SJSA1 (cell line): ENCODE measurements around the gene ARHGAP26. TPM values are rescaled to one million over a fixed set of nuclear protein-coding genes. Genes with fewer than 3 reads are reported as not detected.
"Not testable (repeated sequence)": the region's sequence is repeated elsewhere in the genome, so short reads cannot be mapped to it uniquely, and the experiment has no call there.

Experiments
- DNase-seq, 2 experiments: peaks; one replicate each; pipeline ENCODE4 v3.0.0-alpha.2; 2015 to 2020; ENCODE audit warnings: low spot score in 2 of 2, low read depth in 1 of 2
- H3K27ac ChIP-seq: fragments of 250-450 bp; sonication (Bioruptor Pico); 2 replicates; pipeline ENCODE4 v1.5.1; 2020; ENCODE audit warnings: mild to moderate bottlenecking, moderate library complexity
- H3K27me3 ChIP-seq: fragments of 250-450 bp; sonication (Bioruptor Pico); replicated peaks from 2 replicates; pipeline ENCODE4 v1.5.1; 2020; ENCODE audit warnings: mild to moderate bottlenecking, moderate library complexity
- H3K36me3 ChIP-seq: fragments of 250-450 bp; sonication (Bioruptor Pico); 2 replicates; pipeline ENCODE4 v1.5.1; 2020; ENCODE audit warnings: mild to moderate bottlenecking
- H3K4me1 ChIP-seq: fragments of 250-450 bp; sonication (Bioruptor Pico); replicated peaks from 2 replicates; pipeline ENCODE4 v1.6.1; 2021; ENCODE audit warnings: mild to moderate bottlenecking
- H3K4me3 ChIP-seq: fragments of 250-450 bp; sonication (Bioruptor Pico); 2 replicates; pipeline ENCODE4 v1.5.1; 2020; ENCODE audit warnings: mild to moderate bottlenecking
- H3K9me3 ChIP-seq: fragments of 250-450 bp; sonication (Bioruptor Pico); replicated peaks from 2 replicates; pipeline ENCODE4 v1.5.1; 2020; ENCODE audit warnings: mild to moderate bottlenecking
- total RNA-seq: library from RNA; depleted of rRNA; stranded (reverse); fragments of >200 nt; shearing (Covaris generic); gene quantifications from 2 replicates; pipeline ENCODE4 v1.2.3, GENCODE V29; 2014

ARHGAP26 gene
- total RNA-seq, 1 experiment from 2014 or later = 10.2 TPM

- no peaks in the 10 kb centered on the region for H3K27me3 ChIP-seq
- DNase-seq = no peak
- H3K36me3 ChIP-seq = no peaks in the 10 kb centered on the region
- H3K4me1 ChIP-seq = peaks cover 20% of the 10 kb centered on the region
- no peaks in the 10 kb centered on the region for H3K9me3 ChIP-seq
- H3K27ac ChIP-seq = no peak overlapping the region
- H3K4me3 ChIP-seq = no peak overlapping the region
Observed at GRCh38 chr5:142925795-142926194, 155.6 kb downstream of the ARHGAP26 start.

GRCh38 chr5:142926549-142926948 is 156.4 kb downstream of the ARHGAP26 start:
- Histone ChIP-seq H3K9me3 (no peaks in the 10 kb centered on the region), H3K4me1 (peaks cover 19% of the 10 kb centered on the region), H3K27ac (no peak overlapping the region), H3K36me3 (no peaks in the 10 kb centered on the region), H3K27me3 (no peaks in the 10 kb centered on the region), H3K4me3 (no peak overlapping the region)
- no peak for DNase-seq

DNA sequence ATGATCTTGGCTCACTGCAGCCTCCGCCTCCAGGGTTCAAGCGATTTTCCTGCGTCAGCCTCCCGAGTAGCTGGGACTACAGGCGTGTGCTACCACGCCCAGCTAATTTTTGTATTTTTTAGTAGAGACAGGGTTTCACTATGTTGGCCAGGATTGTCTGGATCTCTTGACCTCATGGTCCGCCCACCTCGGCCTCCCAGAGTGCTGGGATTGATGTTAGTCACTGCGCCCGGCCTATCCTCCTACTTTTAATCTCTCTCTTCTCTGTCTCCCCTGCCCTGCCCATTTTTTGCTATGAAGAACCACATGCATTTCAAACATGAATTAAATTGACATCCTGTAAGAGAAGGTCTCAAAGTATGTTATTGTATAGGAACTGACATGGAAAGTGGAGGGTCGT is 158.8 kb downstream of the ARHGAP26 start:
- not testable (repeated sequence) for H3K27ac ChIP-seq, H3K36me3 ChIP-seq, H3K4me3 ChIP-seq, H3K27me3 ChIP-seq, DNase-seq, H3K4me1 ChIP-seq, H3K9me3 ChIP-seq

DNA sequence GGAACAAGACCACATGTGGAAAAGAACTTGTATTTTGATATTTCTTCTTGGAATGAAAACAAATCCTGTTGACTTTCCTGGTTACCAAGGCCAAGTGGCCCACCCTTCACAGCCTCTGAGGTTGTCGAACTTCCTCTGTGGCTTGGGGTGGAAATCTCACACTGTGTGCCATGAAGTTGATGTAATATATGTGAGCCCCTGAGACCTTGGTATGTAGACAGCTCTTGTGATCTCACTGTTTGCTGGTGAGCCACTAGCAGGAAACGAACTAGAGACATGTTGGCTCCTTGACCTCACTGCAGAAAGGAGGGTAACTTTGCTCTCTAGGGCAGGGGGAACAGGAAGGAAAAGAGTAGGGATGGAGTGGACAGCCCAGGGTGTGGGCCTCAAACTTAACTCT is 159.4 kb downstream of the ARHGAP26 start:
- Histone ChIP-seq H3K27me3 (no peaks in the 10 kb centered on the region), H3K4me1 (peaks cover 9% of the 10 kb centered on the region), H3K9me3 (no peaks in the 10 kb centered on the region), H3K36me3 (0 out of 2 replicates have a peak, but pooled peaks cover 3% of the 10 kb centered on the region), H3K27ac (no peak overlapping the region), H3K4me3 (no peak overlapping the region)
- DNase-seq = no peak

DNA sequence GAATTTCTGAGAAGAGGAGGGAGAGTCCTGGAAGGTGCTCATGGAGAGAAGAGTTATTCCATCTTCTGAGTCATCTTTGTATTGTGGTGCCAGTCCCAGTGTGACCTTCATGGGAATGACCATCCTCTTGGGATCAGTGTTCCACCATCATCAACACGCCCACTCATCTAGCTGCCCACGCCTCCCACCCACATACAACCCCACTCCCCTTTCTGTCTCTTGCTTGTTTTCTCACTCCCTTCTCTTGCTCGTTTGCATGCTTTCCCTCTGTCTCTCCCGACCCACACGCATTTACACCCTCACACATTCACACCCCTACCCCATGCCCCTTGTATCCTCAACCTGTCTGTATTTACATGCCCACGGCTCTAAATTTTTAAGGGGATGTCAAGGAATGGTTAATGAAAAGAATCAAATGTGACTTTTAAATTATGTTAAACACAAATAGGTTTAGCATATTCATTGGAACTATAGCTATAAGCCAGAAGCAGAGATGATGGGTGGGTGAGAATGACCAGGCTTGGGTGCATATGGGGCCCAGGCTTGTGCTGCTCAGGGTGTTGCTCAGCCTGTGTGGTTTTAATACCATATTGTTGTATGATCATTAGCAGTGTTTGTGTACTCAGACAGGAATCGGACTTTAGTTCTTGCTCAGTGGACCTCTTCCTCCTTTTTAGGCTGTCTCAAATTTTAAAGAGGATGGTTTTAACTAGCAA is 160.4 kb downstream of the ARHGAP26 start:
- H3K27me3 ChIP-seq = no peaks in the 10 kb centered on the region
- H3K27ac ChIP-seq = no peak overlapping the region
- H3K9me3 ChIP-seq = no peaks in the 10 kb centered on the region
- peaks cover 6% of the 10 kb centered on the region for H3K4me1 ChIP-seq
- no peak for DNase-seq
- no peak overlapping the region for H3K4me3 ChIP-seq
- 0 out of 2 replicates have a peak, but pooled peaks cover 3% of the 10 kb centered on the region for H3K36me3 ChIP-seq

DNA sequence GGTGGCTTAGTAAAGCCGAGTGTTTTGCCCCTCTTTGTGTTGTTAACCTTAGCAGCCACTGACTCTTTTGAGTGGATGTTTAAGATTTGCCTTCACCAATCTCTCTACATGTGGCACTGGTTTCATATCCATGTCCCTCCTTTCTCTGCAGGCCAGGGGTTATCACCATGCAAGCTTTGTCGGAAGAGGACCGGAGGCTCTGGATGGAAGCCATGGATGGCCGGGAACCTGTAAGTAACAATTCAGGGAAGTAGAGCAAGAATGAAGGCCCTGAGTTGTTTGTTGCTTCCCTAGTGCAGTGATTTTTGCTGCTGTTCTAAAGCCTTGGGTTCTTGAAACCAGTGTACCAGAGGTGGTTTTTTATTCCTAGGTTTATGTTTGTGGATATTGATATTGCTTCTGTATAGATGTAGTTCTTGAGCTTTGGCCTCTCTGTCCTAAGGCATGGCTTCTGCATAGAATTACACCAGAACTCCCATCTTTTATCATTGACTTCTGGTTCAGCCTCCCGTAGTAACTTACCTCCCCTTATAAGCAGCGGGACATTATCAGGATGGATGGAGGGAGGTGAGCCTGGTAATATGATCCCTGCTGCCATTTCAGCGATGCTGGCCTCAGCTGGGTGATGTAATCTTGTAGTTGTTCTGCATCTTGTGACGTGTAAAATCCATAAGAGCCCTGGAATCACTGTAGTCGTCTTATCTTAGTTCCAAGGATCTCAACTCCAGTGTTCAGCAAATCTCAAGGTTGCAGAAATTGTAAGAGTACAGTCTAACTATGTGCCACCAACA is 161.9 kb downstream of the ARHGAP26 start:
- DNase-seq = no peak
- no peak overlapping the region for H3K27ac ChIP-seq
- H3K4me1 ChIP-seq = no peaks in the 10 kb centered on the region
- no peaks in the 10 kb centered on the region for H3K27me3 ChIP-seq
- no peaks in the 10 kb centered on the region for H3K9me3 ChIP-seq
- 0 out of 2 replicates have a peak, but pooled peaks cover 3% of the 10 kb centered on the region for H3K36me3 ChIP-seq
- H3K4me3 ChIP-seq = no peak overlapping the region

DNA sequence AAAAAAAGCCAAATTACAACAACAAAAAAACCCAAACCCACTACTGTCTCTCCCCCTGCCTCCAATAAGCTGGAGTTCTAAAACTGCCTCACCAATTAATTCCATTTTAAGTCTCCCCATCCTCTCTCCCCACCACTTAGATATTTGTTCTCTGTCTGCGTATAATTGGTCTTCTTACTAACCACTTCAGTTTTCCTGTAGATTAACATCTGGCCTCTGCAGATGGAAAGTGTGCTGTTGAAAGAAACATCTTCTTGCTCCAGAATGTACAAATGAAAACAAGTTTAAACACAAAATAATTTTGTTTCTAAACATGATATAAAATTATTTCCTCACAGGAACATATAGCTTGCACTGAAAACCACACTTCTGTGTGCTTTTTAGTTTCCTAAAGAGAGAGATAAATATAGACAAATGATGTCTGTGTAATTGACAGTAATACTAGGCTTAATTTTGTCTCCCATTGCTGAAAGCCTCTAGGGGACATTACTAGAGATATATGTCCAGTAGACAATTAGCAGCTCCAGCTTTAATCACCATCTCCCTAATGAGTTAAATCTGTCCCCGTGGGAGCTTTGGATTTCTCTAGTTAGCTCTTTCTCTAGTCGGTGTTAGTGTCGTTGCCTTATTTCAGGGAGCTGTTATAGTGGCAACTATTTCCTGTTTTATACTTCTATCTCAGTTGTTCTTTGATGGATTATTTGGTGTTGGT is 164.0 kb downstream of the ARHGAP26 start:
- Histone ChIP-seq H3K4me3 (no peak overlapping the region), H3K9me3 (no peaks in the 10 kb centered on the region), H3K4me1 (peaks cover 9% of the 10 kb centered on the region; the same call in 1 of the 2 replicates), H3K27ac (no peak overlapping the region), H3K27me3 (no peaks in the 10 kb centered on the region), H3K36me3 (0 out of 2 replicates have a peak, but pooled peaks cover 3% of the 10 kb centered on the region)
- DNase-seq = no peak

DNA sequence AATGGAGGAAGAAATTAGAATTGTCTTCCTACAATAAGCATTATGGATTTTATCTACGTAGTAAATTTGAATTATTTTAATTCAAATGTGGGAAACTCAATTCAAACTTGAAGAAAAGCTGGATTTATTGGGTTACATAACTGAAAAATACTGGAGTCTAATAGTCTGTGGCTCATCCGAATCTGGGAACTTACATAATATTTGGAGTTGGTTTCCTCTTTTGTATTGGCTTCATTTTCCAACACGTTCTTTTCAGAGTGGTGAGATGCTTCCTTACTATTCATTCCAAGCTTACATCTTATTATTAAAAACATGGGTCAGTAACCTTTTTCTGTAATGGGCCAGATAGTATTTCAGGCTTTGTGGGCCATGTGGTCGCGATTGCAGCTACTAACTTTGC is 164.8 kb downstream of the ARHGAP26 start:
- Histone ChIP-seq H3K36me3 (0 out of 2 replicates have a peak, but pooled peaks cover 3% of the 10 kb centered on the region), H3K27me3 (no peaks in the 10 kb centered on the region), H3K4me1 (peaks cover 9% of the 10 kb centered on the region; the same call in 1 of the 2 replicates), H3K4me3 (no peak overlapping the region), H3K9me3 (no peaks in the 10 kb centered on the region), H3K27ac (no peak overlapping the region)
- DNase-seq = no peak

GRCh38 chr5:142937374-142937773 is 167.2 kb downstream of the ARHGAP26 start:
- no peak overlapping the region for H3K4me3 ChIP-seq
- peaks cover 9% of the 10 kb centered on the region; the same call in 1 of the 2 replicates for H3K4me1 ChIP-seq
- 0 out of 2 replicates have a peak, but pooled peaks cover 3% of the 10 kb centered on the region for H3K36me3 ChIP-seq
- H3K9me3 ChIP-seq = no peaks in the 10 kb centered on the region
- H3K27me3 ChIP-seq = no peaks in the 10 kb centered on the region
- no peak overlapping the region for H3K27ac ChIP-seq
- no peak for DNase-seq

- H3K4me3 ChIP-seq = no peak overlapping the region
- no peaks in the 10 kb centered on the region for H3K9me3 ChIP-seq
- H3K27ac ChIP-seq = no peak overlapping the region
- peak in 1 of 2 experiments; percentile 20 for DNase-seq
- peaks cover 9% of the 10 kb centered on the region; the same call in 1 of the 2 replicates for H3K4me1 ChIP-seq
- no peaks in the 10 kb centered on the region for H3K27me3 ChIP-seq
- H3K36me3 ChIP-seq = 0 out of 2 replicates have a peak, but pooled peaks cover 3% of the 10 kb centered on the region
Observed at GRCh38 chr5:142938266-142938880, 168.2 kb downstream of the ARHGAP26 start.

DNA sequence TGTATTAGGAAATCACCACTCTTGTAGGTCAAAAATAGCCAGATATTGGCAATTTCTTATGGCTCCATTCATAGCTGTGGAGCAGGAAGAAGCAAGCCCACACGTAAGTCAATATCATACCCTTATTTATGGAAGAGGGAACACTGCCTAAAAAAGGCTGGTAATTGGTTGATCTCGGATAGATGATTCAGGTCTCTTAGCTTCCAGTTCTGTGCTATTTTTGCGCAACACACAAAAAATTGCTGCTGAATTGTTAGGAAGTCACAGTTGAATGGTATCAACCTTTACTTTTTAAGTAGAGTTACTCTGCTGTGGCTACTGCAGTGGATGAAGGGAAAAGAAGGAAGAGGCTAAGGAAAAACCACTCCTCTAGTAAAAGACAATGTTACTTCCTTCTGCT is 168.8 kb downstream of the ARHGAP26 start:
- no peak for DNase-seq
- Histone ChIP-seq H3K4me1 (peaks cover 9% of the 10 kb centered on the region; the same call in 1 of the 2 replicates), H3K9me3 (no peaks in the 10 kb centered on the region), H3K27me3 (no peaks in the 10 kb centered on the region), H3K27ac (no peak overlapping the region), H3K36me3 (0 out of 2 replicates have a peak, but pooled peaks cover 3% of the 10 kb centered on the region), H3K4me3 (no peak overlapping the region)

GRCh38 chr5:142939884-142940283 is 169.7 kb downstream of the ARHGAP26 start:
- no peak for DNase-seq
- H3K27ac ChIP-seq = no peak overlapping the region
- peaks cover 9% of the 10 kb centered on the region; the same call in 1 of the 2 replicates for H3K4me1 ChIP-seq

DNA sequence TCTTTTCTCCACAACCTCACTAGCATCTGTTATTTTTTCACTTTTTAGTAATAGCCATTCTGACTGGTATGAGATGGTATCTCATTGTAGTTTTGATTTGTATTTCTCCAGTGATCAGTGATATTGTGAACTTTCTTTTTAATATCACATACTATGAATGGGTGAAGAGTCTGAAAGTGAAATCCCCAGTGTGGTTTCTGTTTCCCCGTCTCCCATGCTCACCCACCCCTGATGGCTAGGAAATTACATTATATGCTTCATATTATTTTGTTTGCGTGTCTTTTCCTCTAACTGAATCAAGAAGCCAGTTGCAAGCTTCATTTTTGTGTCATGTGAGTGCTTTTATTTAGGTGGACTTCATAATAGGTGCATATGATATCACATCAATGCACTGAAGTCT is 171.1 kb downstream of the ARHGAP26 start:
- Histone ChIP-seq H3K27me3 (no peaks in the 10 kb centered on the region), H3K27ac (no peak overlapping the region), H3K4me3 (no peak overlapping the region), H3K9me3 (no peaks in the 10 kb centered on the region), H3K36me3 (no peaks in the 10 kb centered on the region), H3K4me1 (peaks cover 9% of the 10 kb centered on the region; the same call in 1 of the 2 replicates)
- DNase-seq = no peak

More at GRCh38 chr5:142939884-142940283, 169.7 kb downstream of the ARHGAP26 start:
- Histone ChIP-seq H3K9me3 (no peaks in the 10 kb centered on the region), H3K36me3 (no peaks in the 10 kb centered on the region), H3K4me3 (no peak overlapping the region), H3K27me3 (no peaks in the 10 kb centered on the region)
